Thoracic aorta (tissue), 2 donors: ENCODE data around the gene GRK1. TPM values are rescaled to one million over a fixed set of nuclear protein-coding genes. Genes with fewer than 3 reads are reported as not detected.

Source experiments
- ATAC-seq: fragments of 150-250 bp; one replicate; pipeline ENCODE4 v1.8.0; 2017; ENCODE audit warnings: low read depth; ENCODE audit not compliant: insufficient number of reproducible peaks, low FRiP score
- DNase-seq: peaks from one replicate; pipeline ENCODE4 v3.0.0-alpha.2; 2020; ENCODE audit warnings: low spot score
- H3K27ac ChIP-seq, 2 donors: fragments of 200-600 bp; sonication (generic); 1 replicate in 1 of 2; 2 replicates in 1 of 2; pipeline ENCODE4 v1.5.1; 2016; ENCODE audit warnings: mild to moderate bottlenecking in 2 of 2, moderate library complexity in 2 of 2
- H3K27me3 ChIP-seq: fragments of 200-600 bp; sonication (generic); replicated peaks from 2 replicates; pipeline ENCODE4 v1.6.0; 2016; ENCODE audit warnings: mild to moderate bottlenecking; ENCODE audit not compliant: insufficient read depth
- H3K36me3 ChIP-seq: fragments of 200-600 bp; sonication (generic); one replicate; pipeline ENCODE4 v1.5.1; 2016
- H3K4me1 ChIP-seq, 2 donors: fragments of 200-600 bp; sonication (generic); 1 replicate in 1 of 2; 2 replicates in 1 of 2; pipeline versions ENCODE4 v1.5.1 to v1.6.0; 2016; ENCODE audit warnings: low read depth in 2 of 2, mild to moderate bottlenecking in 1 of 2; ENCODE audit not compliant: control insufficient read depth in 1 of 2
- H3K4me3 ChIP-seq: fragments of 200-600 bp; sonication (generic); 2 replicates; pipeline ENCODE4 v1.5.1; 2016; ENCODE audit warnings: mild to moderate bottlenecking
- H3K9me3 ChIP-seq: fragments of 200-600 bp; sonication (generic); 2 replicates; pipeline ENCODE4 v1.5.1; 2016
- CTCF ChIP-seq: fragments of 200-600 bp; sonication (generic); IDR thresholded peaks from one replicate; pipeline ENCODE4 v1.5.1; 2019; ENCODE audit warnings: antibody characterized with exemption
- total RNA-seq, 2 donors: library from RNA; depleted of rRNA; stranded (reverse); fragments of >200 nt; gene quantifications; one replicate each; pipeline versions ENCODE4 v1.1.0 to v1.2.3, GENCODE V29; 2016

GRK1 gene
- total RNA-seq, 2 donors from 2014 or later, result not detected

DNA sequence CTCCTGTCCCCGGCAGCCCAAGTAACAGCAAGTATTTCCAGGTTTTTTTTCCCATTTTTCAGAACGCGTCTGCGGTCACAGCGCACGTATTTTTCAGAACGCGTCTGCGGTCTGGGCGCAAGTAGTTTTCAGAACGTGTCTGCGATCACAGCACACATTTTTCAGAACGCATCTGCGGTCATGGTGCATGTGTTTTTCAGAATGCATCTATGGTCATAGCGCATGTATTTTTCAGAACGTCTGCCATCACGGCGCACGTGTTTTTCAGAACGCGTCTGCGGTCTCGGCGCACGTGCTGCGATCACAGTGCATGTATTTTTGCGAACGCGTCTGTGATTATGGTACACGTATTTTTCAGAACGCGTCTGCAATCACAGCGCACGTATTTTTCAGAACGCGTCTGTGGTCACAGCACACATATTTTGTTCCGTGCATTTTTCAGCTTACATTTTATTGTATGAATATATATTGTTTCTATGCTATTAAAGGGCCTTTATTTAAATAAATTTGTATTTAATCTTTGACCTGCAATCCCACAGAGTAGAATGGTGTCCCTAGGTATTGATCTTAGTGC lies 28.8 kb upstream of the GRK1 start:
- no peak for TF ChIP-seq CTCF
- ATAC-seq (no peak), DNase-seq (no peak)
- Histone ChIP-seq H3K4me1 (no peaks in the 10 kb centered on the region), H3K4me3 (no peak overlapping the region), H3K27ac (no peak overlapping the region), H3K27me3 (no peaks in the 10 kb centered on the region), H3K9me3 (no peaks in the 10 kb centered on the region), H3K36me3 (peaks cover 40% of the 10 kb centered on the region)

DNA sequence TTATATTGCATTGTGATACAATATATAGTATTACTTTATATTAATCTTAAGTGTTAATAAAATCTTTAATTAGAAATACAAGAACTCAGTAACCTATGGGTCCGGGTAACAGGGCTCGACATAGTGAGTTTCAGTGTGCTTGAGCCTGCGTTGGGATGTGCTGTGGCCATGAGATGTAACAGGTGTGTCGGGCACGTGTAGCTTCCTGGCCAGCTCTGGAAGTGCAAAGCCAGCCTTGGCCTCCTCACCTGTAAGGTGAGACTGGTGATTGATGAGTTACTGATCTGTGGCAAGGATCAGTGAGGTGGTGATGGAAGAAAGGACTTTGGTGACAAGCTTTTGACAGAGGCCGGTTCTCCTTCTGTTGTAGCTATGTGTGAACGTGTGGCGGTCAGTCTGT lies 28.2 kb upstream of the GRK1 start:
- peaks cover 40% of the 10 kb centered on the region for H3K36me3 ChIP-seq
- H3K27me3 ChIP-seq, result no peaks in the 10 kb centered on the region
- ATAC-seq (no peak), DNase-seq (no peak)
- no peak overlapping the region for H3K27ac ChIP-seq
- TF ChIP-seq CTCF, result no peak
- no peak overlapping the region for H3K4me3 ChIP-seq
- H3K4me1 ChIP-seq, result no peaks in the 10 kb centered on the region
- H3K9me3 ChIP-seq, result no peaks in the 10 kb centered on the region

- Histone ChIP-seq H3K4me3 (no peak overlapping the region), H3K27ac (no peak overlapping the region), H3K9me3 (no peaks in the 10 kb centered on the region), H3K4me1 (no peaks in the 10 kb centered on the region), H3K36me3 (peaks cover 34% of the 10 kb centered on the region), H3K27me3 (no peaks in the 10 kb centered on the region)
- ATAC-seq (no peak), DNase-seq (no peak)
- no peak for TF ChIP-seq CTCF
Measured at GRCh38 chr13:113639616-113640262, 27.3 kb upstream of the GRK1 start.

DNA sequence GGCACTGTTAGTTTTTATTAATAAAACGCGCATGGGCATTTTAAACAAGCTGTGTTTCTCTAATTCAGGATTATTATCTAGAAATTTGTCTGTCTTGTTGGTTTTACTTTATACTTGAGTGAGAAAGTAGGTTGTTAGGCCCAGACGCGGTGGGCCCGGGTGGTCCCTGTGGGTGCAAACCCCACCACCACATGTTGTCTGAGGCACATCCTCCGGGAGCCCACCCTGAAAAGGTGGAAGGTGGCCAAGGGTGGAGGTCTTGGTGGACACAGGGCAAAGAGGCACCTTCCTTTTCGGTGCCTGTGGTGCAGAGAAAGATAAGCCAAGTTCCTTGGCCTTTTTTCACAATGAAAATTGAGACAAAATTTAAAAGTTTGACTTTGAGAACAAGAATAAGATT lies 25.6 kb upstream of the GRK1 start:
- no peaks in the 10 kb centered on the region for H3K27me3 ChIP-seq
- no peak overlapping the region for H3K4me3 ChIP-seq
- no peaks in the 10 kb centered on the region for H3K9me3 ChIP-seq
- no peak for TF ChIP-seq CTCF
- DNase-seq (no peak), ATAC-seq (no peak)
- H3K36me3 ChIP-seq, result peaks cover 22% of the 10 kb centered on the region
- H3K4me1 ChIP-seq, result peaks cover 0 to under 1% of the 10 kb centered on the region in 2 donors
- H3K27ac ChIP-seq, result no peak overlapping the region

DNA sequence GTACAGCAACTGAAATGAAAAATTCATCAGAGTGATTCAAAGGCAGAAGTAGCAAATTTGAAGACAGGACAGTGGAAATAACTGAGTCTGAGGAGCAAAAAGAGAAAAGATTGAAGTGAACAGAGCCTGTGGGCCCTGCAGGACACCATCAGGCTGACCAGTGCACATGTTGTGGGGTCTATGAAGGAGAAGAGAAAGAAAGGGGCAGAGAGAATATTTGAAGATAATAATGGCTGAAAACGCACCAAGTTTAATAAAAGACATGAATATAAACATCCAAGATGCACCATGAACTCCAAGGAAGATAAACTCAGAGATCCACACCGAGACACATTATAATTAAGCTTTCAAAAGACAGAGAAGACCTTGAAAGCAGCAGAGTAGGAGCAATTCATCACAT lies 24.5 kb upstream of the GRK1 start:
- Histone ChIP-seq H3K27me3 (no peaks in the 10 kb centered on the region), H3K4me1 (peaks cover 6 to 12% of the 10 kb centered on the region in 2 donors), H3K9me3 (no peaks in the 10 kb centered on the region), H3K27ac (no peak overlapping the region), H3K36me3 (peaks cover 11% of the 10 kb centered on the region), H3K4me3 (no peak overlapping the region)
- DNase-seq (no peak), ATAC-seq (no peak)
- TF ChIP-seq CTCF, result no peak
